GM10266 (cell line): ENCODE data around the gene MRFAP1L1.

Experiments used
- DNase-seq: peaks from one replicate; pipeline ENCODE4 v3.0.0; 2012; ENCODE audit errors: extremely low spot score
- CTCF ChIP-seq: IDR thresholded peaks from 2 replicates; pipeline ENCODE4 v1.5.1; 2012; ENCODE audit warnings: mild to moderate bottlenecking, low read depth; ENCODE audit not compliant: control insufficient read depth, insufficient read depth; ENCODE audit errors: missing control alignments

MRFAP1L1 gene

DNA sequence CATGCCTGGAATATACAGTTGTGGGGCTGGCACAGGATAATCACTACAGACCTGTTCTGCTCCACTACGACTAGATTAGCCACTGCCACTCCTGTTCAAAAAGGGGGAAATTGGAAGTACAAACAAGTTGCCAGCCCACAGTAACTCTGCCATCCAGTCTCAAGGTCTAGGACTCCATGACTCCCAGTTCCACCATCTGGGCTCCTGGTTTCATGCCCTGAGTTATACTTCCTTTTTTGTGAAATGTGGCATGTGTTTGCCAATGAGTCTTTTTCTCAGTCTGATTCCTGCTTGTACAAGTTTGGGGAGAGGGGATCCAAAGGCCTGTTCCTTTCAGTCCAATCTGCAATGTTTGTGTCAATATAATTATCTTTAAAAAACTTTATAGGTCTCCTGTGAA lies 5.3 kb upstream of the MRFAP1L1 start:
- DNase-seq, result no peak
- TF ChIP-seq CTCF, result no peak

DNA sequence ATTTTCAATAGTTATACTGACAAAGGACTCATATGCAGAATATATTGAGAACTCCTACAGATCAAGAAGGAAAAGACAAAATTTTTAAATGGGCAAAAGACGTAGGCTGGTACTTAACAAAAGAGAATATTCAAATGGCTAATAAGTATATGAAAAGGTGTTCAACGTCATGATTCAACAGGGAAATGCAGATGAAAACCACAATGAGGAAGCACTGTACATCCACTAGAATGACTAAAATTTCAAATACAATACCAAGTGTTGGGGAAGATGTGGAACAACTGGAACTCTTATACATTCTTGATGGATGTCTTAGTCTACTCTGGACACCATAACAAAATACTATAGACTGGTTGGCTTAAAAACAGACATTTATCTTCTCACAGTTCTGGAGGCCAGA lies 1.3 kb upstream of the MRFAP1L1 start:
- TF ChIP-seq CTCF, result no peak
- no peak for DNase-seq

- TF ChIP-seq CTCF, result no peak
- no peak for DNase-seq
Observed at GRCh38 chr4:6710282-6710681, 617 bp upstream of the MRFAP1L1 start.

DNA sequence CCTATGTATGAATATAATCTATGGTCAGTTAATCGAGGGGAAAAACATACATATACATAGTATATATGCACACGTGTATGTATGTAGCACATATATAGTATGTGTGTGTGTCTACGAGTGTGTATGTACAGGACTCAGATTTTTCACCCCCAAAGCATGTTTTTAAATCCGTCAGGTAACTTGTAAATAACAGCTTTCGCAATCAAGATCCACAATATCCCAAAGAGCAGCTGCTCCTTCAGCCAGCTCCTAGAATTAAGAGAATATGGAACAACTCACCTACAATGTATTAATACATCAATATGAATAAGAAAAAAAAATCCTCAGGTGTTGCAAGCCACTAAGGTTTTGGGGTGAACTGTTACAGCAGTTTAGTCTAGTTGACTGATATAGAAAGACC lies 3.5 kb downstream of the MRFAP1L1 start:
- DNase-seq, result no peak
- no peak for TF ChIP-seq CTCF

DNA sequence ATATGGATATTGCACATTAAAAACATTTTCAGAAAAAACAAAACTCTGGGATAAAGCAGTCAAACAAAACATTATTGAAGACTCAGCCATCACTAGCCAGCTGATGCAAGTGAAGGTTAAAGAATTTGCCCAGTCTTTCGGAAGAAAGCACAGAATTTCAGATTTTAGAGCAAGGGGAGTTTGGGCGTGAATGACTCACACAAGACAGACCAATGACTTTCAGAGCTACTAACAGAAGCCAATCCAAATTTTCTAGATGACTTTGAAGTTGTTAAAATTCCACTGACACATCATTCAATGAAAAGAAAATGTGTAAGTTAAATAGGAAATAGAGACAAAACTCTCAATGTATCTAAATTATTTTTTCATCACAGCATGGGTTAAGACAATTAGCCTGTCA lies 4.0 kb downstream of the MRFAP1L1 start:
- TF ChIP-seq CTCF, result no peak
- no peak for DNase-seq

GRCh38 chr4:6703786-6704185 lies 5.9 kb downstream of the MRFAP1L1 start:
- no peak for TF ChIP-seq CTCF
- no peak for DNase-seq

DNA sequence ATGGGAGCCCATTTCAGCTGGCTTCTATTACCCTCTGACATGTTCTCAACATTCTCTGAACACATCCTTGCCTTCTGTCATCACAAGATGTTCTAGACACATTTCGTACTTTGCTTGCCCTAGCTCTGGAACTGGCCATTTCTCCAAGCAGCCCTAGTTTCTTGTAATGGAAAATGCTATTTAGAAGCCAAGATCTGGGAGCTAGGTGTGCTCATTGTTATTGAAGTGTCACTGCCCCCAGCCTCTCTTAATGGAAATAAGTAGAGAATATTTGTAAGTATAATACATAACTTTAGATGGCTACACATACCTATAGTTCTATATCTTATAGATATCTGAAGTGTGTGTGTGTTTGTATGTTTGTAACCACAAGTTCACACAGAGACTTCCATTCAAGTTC lies 6.9 kb downstream of the MRFAP1L1 start:
- no peak for DNase-seq
- TF ChIP-seq CTCF, result no peak
